HepG2 (cell line): ENCODE data around the gene CRLF1. TPM values are rescaled to one million over a fixed set of nuclear protein-coding genes. Genes with fewer than 3 reads are reported as not detected.
A peak's percentile ranks its signal among the peaks of the same experiment; 100 is the strongest.

Experiments
- EP300 ChIP-seq, 3 experiments: sonication (generic) in 1 of 3; formaldehyde crosslinking in 1 of 3; IDR thresholded peaks; 2 replicates each; pipeline versions ENCODE4 v1.5.1 to v1.6.1; 2011 to 2020; ENCODE audit warnings: low read depth in 2 of 3, low read length in 2 of 3, borderline replicate concordance in 1 of 3, improper control_type of control experiment in 1 of 3, mild to moderate bottlenecking in 1 of 3, missing genetic modification reagents in 1 of 3, moderate library complexity in 1 of 3
- MED13 ChIP-seq: sonication (generic); formaldehyde crosslinking; IDR thresholded peaks from 2 replicates; pipeline ENCODE4 v1.5.0; 2020; ENCODE audit warnings: missing genetic modification reagents
- POLR2AphosphoS5 ChIP-seq: IDR thresholded peaks from 2 replicates; pipeline ENCODE4 v1.6.1; 2012; ENCODE audit warnings: low read depth, low read length
- TBX2 ChIP-seq: sonication (generic); formaldehyde crosslinking; IDR thresholded peaks from 2 replicates; pipeline ENCODE4 v1.5.0; 2020; ENCODE audit warnings: missing genetic modification reagents, mild to moderate bottlenecking, borderline replicate concordance
- ZFP82 ChIP-seq: sonication (generic); formaldehyde crosslinking; IDR thresholded peaks from 2 replicates; pipeline ENCODE4 v1.5.1; 2020; ENCODE audit warnings: mild to moderate bottlenecking, missing genetic modification reagents, borderline replicate concordance
- ZHX1 ChIP-seq: sonication (generic); formaldehyde crosslinking; IDR thresholded peaks from 2 replicates; pipeline ENCODE4 v1.8.1; 2022; ENCODE audit warnings: low read depth, mild to moderate bottlenecking, missing genetic modification reagents
- ZNF598 ChIP-seq: sonication (generic); formaldehyde crosslinking; IDR thresholded peaks from 2 replicates; pipeline ENCODE4 v1.5.1; 2020; ENCODE audit warnings: mild to moderate bottlenecking, missing genetic modification reagents, borderline replicate concordance
- ZNF629 ChIP-seq: sonication (generic); formaldehyde crosslinking; conservative IDR thresholded peaks from 2 replicates; pipeline ENCODE4 v1.5.0; 2020; ENCODE audit warnings: missing genetic modification reagents
- ZNF768 ChIP-seq: sonication (generic); formaldehyde crosslinking; IDR thresholded peaks from 2 replicates; pipeline ENCODE4 v1.4.0; 2020; ENCODE audit warnings: missing genetic modification reagents
- ZNF83 ChIP-seq: sonication (generic); formaldehyde crosslinking; IDR thresholded peaks from 2 replicates; pipeline ENCODE4 v1.4.0; 2020; ENCODE audit warnings: missing genetic modification reagents, mild to moderate bottlenecking, borderline replicate concordance
- ZNF883 ChIP-seq: sonication (generic); formaldehyde crosslinking; IDR thresholded peaks from 2 replicates; pipeline ENCODE4 v1.5.1; 2020; ENCODE audit warnings: mild to moderate bottlenecking, missing genetic modification reagents; ENCODE audit errors: not compliant biosample characterization
- polyA plus RNA-seq, 8 experiments: library from polyadenylated mRNA; depleted of rRNA in 3 of 8; stranded (reverse) in 7 of 8; unstranded in 1 of 8; fragments of >200 nt; fragmentation: Illumina TruSeq in 4 of 8; extraction: Trizol in 4 of 8; gene quantifications; 2 replicates each; pipeline versions ENCODE4 v1.2.1 to v1.2.3, GENCODE V29; 2011 to 2016; ENCODE audit warnings: low read depth in 4 of 8, missing spikeins in 1 of 8, mixed read lengths in 1 of 8; ENCODE audit not compliant: insufficient read depth in 1 of 8
- total RNA-seq, 5 experiments: library from RNA; depleted of rRNA; stranded (reverse); fragments of >200 nt; fragmentation: Illumina TruSeq; extraction: Trizol; gene quantifications; 2 replicates each; pipeline ENCODE4 v1.2.3, GENCODE V29; 2016; ENCODE audit warnings: low read depth in 1 of 5
- TF ChIP-seq, protein P1 (sequence below): sonication (generic); formaldehyde crosslinking; IDR thresholded peaks from 2 replicates; pipeline ENCODE4 v1.4.0; 2020; ENCODE audit warnings: missing genetic modification reagents, mild to moderate bottlenecking, borderline replicate concordance
- TF ChIP-seq, protein P2 (sequence below): sonication (generic); formaldehyde crosslinking; IDR thresholded peaks from 2 replicates; pipeline ENCODE4 v1.8.1; 2023; ENCODE audit warnings: mild to moderate bottlenecking, moderate library complexity, missing genetic modification reagents
- TF ChIP-seq, protein P3 (sequence below): sonication (generic); formaldehyde crosslinking; IDR thresholded peaks from 2 replicates; pipeline ENCODE4 v1.8.1; 2023; ENCODE audit warnings: missing genetic modification reagents, mild to moderate bottlenecking, borderline replicate concordance
- TF ChIP-seq, protein P4 (sequence below): sonication (generic); formaldehyde crosslinking; IDR thresholded peaks from 2 replicates; pipeline ENCODE4 v1.5.1; 2020; ENCODE audit warnings: mild to moderate bottlenecking, missing genetic modification reagents, moderate library complexity

Gene CRLF1
- total and polyA plus RNA-seq, 2 of the 13 experiments (the other 11 are each of a cell fraction or from before 2014, with no cell fraction given) = 217 to 296 TPM

GRCh38 chr19:18557411-18558201 is 49.0 kb downstream of the CRLF1 start, which contains the start of gene KXD1 (continued):
- TF ChIP-seq ZNF629 (CRISPR knock-in tag) (peak; percentile 100), ZNF768 (peak; percentile 16; the same call in 1 of the 2 replicates), POLR2AphosphoS5 (peak; percentile 33; the same call in 1 of the 2 replicates), ZNF598 (CRISPR knock-in tag) (0 out of 2 replicates have a peak, but pooled peaks have one; percentile 24), TBX2 (CRISPR knock-in tag) (peak; percentile 46; the same call in 1 of the 2 replicates), ZFP82 (CRISPR knock-in tag) (0 out of 2 replicates have a peak, but pooled peaks have one; percentile 81), ZHX1 (peak; percentile 55; the same call in 1 of the 2 replicates), ZNF883 (CRISPR knock-in tag) (no peak), EP300 (IDR thresholded peaks at IDR 0.05; ENCODE audit: low read depth in 2 of 2, low read length in 2 of 2) (0 out of 4 replicates have a peak, but pooled peaks of 1 of the 2 experiments have one; percentile 31), EP300 (CRISPR knock-in tag; IDR thresholded peaks at IDR 0.05; ENCODE audit: borderline replicate concordance) (no peak), ZNF83 (CRISPR knock-in tag) (peak; percentile 20; the same call in 1 of the 2 replicates), MED13 (CRISPR knock-in tag) (0 out of 2 replicates have a peak, but pooled peaks have one; percentile 57)
- TF ChIP-seq, protein P1, sequence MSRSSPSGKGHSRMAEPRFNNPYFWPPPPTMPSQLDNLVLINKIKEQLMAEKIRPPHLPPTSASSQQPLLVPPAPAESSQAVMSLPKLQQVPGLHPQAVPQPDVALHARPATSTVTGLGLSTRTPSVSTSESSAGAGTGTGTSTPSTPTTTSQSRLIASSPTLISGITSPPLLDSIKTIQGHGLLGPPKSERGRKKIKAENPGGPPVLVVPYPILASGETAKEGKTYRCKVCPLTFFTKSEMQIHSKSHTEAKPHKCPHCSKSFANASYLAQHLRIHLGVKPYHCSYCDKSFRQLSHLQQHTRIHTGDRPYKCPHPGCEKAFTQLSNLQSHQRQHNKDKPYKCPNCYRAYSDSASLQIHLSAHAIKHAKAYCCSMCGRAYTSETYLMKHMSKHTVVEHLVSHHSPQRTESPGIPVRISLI (CRISPR knock-in tag) = no peak
- TF ChIP-seq, protein P2, sequence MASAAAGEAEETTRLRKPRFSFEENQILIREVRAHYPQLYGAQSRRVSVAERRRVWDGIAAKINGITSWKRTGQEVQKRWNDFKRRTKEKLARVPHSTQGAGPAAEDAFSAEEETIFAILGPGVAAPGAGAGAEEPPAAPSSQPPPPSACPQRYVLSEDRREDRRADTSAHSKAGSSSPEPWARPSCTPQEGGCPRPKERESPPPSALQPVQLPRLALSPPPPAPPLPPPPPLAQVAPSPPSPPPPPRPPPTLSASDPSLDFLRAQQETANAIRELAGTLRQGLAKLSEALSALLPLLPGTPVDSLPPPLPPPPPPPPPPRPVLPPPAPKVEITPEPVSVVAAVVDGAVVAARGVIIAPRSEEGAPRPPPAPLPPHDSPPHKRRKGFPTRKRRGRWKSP (CRISPR knock-in tag) = 0 out of 2 replicates have a peak, but pooled peaks have one; percentile 49
- TF ChIP-seq, protein P3, sequence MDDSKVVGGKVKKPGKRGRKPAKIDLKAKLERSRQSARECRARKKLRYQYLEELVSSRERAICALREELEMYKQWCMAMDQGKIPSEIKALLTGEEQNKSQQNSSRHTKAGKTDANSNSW (CRISPR knock-in tag) = no peak
- TF ChIP-seq, protein P4, sequence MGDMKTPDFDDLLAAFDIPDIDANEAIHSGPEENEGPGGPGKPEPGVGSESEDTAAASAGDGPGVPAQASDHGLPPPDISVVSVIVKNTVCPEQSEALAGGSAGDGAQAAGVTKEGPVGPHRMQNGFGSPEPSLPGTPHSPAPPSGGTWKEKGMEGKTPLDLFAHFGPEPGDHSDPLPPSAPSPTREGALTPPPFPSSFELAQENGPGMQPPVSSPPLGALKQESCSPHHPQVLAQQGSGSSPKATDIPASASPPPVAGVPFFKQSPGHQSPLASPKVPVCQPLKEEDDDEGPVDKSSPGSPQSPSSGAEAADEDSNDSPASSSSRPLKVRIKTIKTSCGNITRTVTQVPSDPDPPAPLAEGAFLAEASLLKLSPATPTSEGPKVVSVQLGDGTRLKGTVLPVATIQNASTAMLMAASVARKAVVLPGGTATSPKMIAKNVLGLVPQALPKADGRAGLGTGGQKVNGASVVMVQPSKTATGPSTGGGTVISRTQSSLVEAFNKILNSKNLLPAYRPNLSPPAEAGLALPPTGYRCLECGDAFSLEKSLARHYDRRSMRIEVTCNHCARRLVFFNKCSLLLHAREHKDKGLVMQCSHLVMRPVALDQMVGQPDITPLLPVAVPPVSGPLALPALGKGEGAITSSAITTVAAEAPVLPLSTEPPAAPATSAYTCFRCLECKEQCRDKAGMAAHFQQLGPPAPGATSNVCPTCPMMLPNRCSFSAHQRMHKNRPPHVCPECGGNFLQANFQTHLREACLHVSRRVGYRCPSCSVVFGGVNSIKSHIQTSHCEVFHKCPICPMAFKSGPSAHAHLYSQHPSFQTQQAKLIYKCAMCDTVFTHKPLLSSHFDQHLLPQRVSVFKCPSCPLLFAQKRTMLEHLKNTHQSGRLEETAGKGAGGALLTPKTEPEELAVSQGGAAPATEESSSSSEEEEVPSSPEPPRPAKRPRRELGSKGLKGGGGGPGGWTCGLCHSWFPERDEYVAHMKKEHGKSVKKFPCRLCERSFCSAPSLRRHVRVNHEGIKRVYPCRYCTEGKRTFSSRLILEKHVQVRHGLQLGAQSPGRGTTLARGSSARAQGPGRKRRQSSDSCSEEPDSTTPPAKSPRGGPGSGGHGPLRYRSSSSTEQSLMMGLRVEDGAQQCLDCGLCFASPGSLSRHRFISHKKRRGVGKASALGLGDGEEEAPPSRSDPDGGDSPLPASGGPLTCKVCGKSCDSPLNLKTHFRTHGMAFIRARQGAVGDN (CRISPR knock-in tag) = peak; percentile 94
